Fibroblast of lung (primary cell): Measurements from ENCODE around the gene ABLIM2. TPM values are rescaled to one million over a fixed set of nuclear protein-coding genes. Genes with fewer than 3 reads are reported as not detected.

Source experiments
- DNase-seq, 2 donors: peaks; one replicate each; pipeline versions ENCODE4 v3.0.0 to v3.0.0-alpha.2; 2010; ENCODE audit warnings: low read depth in 2 of 2
- H2AFZ ChIP-seq: 2 replicates; pipeline ENCODE4 v1.5.1; 2012; ENCODE audit warnings: low read length, control low read depth, inconsistent platforms
- H3K27ac ChIP-seq: 2 replicates; pipeline ENCODE4 v1.5.1; 2011; ENCODE audit warnings: low read length, control low read depth; ENCODE audit not compliant: insufficient read depth
- H3K27me3 ChIP-seq: 2 replicates; pipeline ENCODE4 v1.5.1; 2011; ENCODE audit warnings: mild to moderate bottlenecking, low read length; ENCODE audit not compliant: control insufficient read depth, insufficient read depth
- H3K36me3 ChIP-seq: 2 replicates; pipeline ENCODE4 v1.5.1; 2011; ENCODE audit warnings: low read length; ENCODE audit not compliant: control insufficient read depth, insufficient read depth
- H3K4me1 ChIP-seq: 2 replicates; pipeline ENCODE4 v1.5.1; 2011; ENCODE audit warnings: low read length; ENCODE audit not compliant: control insufficient read depth, insufficient read depth; ENCODE audit errors: extremely low read depth
- H3K4me2 ChIP-seq: 2 replicates; pipeline ENCODE4 v1.5.1; 2011; ENCODE audit warnings: low read length, control low read depth; ENCODE audit not compliant: insufficient read depth; ENCODE audit errors: extremely low read depth
- H3K4me3 ChIP-seq, 4 experiments: fragments of 200-600 bp in 1 of 4; sonication (generic) in 1 of 4; replicated peaks in 1 of 4; 2 replicates each; pipeline ENCODE4 v1.5.1; 2011 to 2016; ENCODE audit warnings: low read length in 4 of 4, low read depth in 3 of 4, mild to moderate bottlenecking in 3 of 4, control low read depth in 2 of 4, inconsistent platforms in 1 of 4, mixed read lengths in 1 of 4; ENCODE audit not compliant: insufficient read depth in 1 of 4; ENCODE audit errors: control extremely low read depth in 1 of 4
- H3K79me2 ChIP-seq: 2 replicates; pipeline ENCODE4 v1.5.1; 2012; ENCODE audit warnings: mild to moderate bottlenecking, low read length, inconsistent platforms; ENCODE audit not compliant: control insufficient read depth, insufficient read depth
- H3K9ac ChIP-seq: 2 replicates; pipeline ENCODE4 v1.5.1; 2011; ENCODE audit warnings: mild to moderate bottlenecking, low read length, control low read depth; ENCODE audit not compliant: insufficient read depth
- H3K9me3 ChIP-seq: 2 replicates; pipeline ENCODE4 v1.5.1; 2012; ENCODE audit warnings: low read depth, low read length; ENCODE audit not compliant: control insufficient read depth, insufficient read depth
- H4K20me1 ChIP-seq: 2 replicates; pipeline ENCODE4 v1.5.1; 2011; ENCODE audit warnings: low read length; ENCODE audit not compliant: control insufficient read depth, insufficient read depth; ENCODE audit errors: extremely low read depth
- CTCF ChIP-seq, 2 donors: IDR thresholded peaks in 1 of 2; conservative IDR thresholded peaks in 1 of 2; 1 replicate in 1 of 2; 2 replicates in 1 of 2; pipeline ENCODE4 v1.5.1; 2011 to 2012; ENCODE audit warnings: low read length in 2 of 2, control low read depth in 1 of 2, inconsistent platforms in 1 of 2, low read depth in 1 of 2, mild to moderate bottlenecking in 1 of 2
- EZH2 ChIP-seq: IDR thresholded peaks from 2 replicates; pipeline ENCODE4 v1.5.1; 2012; ENCODE audit warnings: low read length, control low read depth, mild to moderate bottlenecking; ENCODE audit errors: missing control alignments
- polyA plus RNA-seq, 2 donors: library from polyadenylated mRNA; depleted of rRNA in 1 of 2; stranded (reverse) in 1 of 2; unstranded in 1 of 2; fragments of >200 nt; gene quantifications; 2 replicates each; pipeline ENCODE4 v1.2.1, GENCODE V29; 2011 to 2012; ENCODE audit warnings: missing spikeins in 1 of 2
- total RNA-seq: library from RNA; depleted of rRNA; stranded (reverse); fragments of >200 nt; gene quantifications from 2 replicates; pipeline ENCODE4 v1.2.1, GENCODE V29; 2014

Gene ABLIM2
- total and polyA plus RNA-seq, 2 donors (not counting 1 experiment from before 2014, with no cell fraction given), result 0.66 to 2.6 TPM

GRCh38 chr4:8033067-8033755 is 125.4 kb downstream of the ABLIM2 start:
- Histone ChIP-seq H3K4me3 (no peak overlapping the region), H2AFZ (no peak overlapping the region), H3K9me3 (no peaks in the 10 kb centered on the region), H3K27me3 (no peaks in the 10 kb centered on the region), H3K9ac (no peak overlapping the region), H3K4me1 (no peaks in the 10 kb centered on the region), H3K36me3 (no peaks in the 10 kb centered on the region), H3K27ac (no peak overlapping the region), H4K20me1 (no peaks in the 10 kb centered on the region), H3K79me2 (no peaks in the 10 kb centered on the region), H3K4me2 (no peak overlapping the region)
- DNase-seq, result no peak
- TF ChIP-seq CTCF (conservative IDR thresholded peaks at IDR 0.05 in 1 of 2, IDR thresholded peaks at IDR 0.05 in 1 of 2; ENCODE audit: low read depth in 1 of 2, low read length in 2 of 2) (no peak), EZH2 (no peak)

GRCh38 chr4:8032381-8032780 is 126.2 kb downstream of the ABLIM2 start:
- no peaks in the 10 kb centered on the region for H3K4me1 ChIP-seq
- H3K27me3 ChIP-seq, result no peaks in the 10 kb centered on the region
- no peaks in the 10 kb centered on the region for H4K20me1 ChIP-seq
- no peak for TF ChIP-seq CTCF (conservative IDR thresholded peaks at IDR 0.05 in 1 of 2, IDR thresholded peaks at IDR 0.05 in 1 of 2; ENCODE audit: low read depth in 1 of 2, low read length in 2 of 2)
- TF ChIP-seq EZH2, result no peak
- H2AFZ ChIP-seq, result no peak overlapping the region
- no peak overlapping the region for H3K27ac ChIP-seq
- no peaks in the 10 kb centered on the region for H3K36me3 ChIP-seq
- DNase-seq, result no peak
- H3K4me2 ChIP-seq, result no peak overlapping the region
- H3K79me2 ChIP-seq, result no peaks in the 10 kb centered on the region
- H3K9ac ChIP-seq, result no peak overlapping the region
- H3K9me3 ChIP-seq, result no peaks in the 10 kb centered on the region
- H3K4me3 ChIP-seq, result no peak overlapping the region

- no peak overlapping the region for H3K9ac ChIP-seq
- no peak for TF ChIP-seq EZH2
- TF ChIP-seq CTCF (conservative IDR thresholded peaks at IDR 0.05 in 1 of 2, IDR thresholded peaks at IDR 0.05 in 1 of 2; ENCODE audit: low read depth in 1 of 2, low read length in 2 of 2), result no peak
- H2AFZ ChIP-seq, result no peak overlapping the region
- H3K4me1 ChIP-seq, result no peaks in the 10 kb centered on the region
- no peaks in the 10 kb centered on the region for H3K9me3 ChIP-seq
- no peak overlapping the region for H3K4me2 ChIP-seq
- H4K20me1 ChIP-seq, result no peaks in the 10 kb centered on the region
- H3K27me3 ChIP-seq, result no peaks in the 10 kb centered on the region
- no peaks in the 10 kb centered on the region for H3K36me3 ChIP-seq
- DNase-seq, result no peak
- H3K4me3 ChIP-seq, result no peak overlapping the region
- no peaks in the 10 kb centered on the region for H3K79me2 ChIP-seq
- H3K27ac ChIP-seq, result no peak overlapping the region
These were observed 128.4 kb downstream of the ABLIM2 start for GRCh38 chr4:8030121-8030781.
